Thoracic aorta (tissue), 2 donors: ENCODE results near the gene MIGA2. TPM values are rescaled to one million over a fixed set of nuclear protein-coding genes. Genes with fewer than 3 reads are reported as not detected.

Source experiments
- ATAC-seq: fragments of 150-250 bp; one replicate; pipeline ENCODE4 v1.8.0; 2017; ENCODE audit warnings: low read depth; ENCODE audit not compliant: insufficient number of reproducible peaks, low FRiP score
- DNase-seq: peaks from one replicate; pipeline ENCODE4 v3.0.0-alpha.2; 2020; ENCODE audit warnings: low spot score
- H3K27ac ChIP-seq, 2 donors: fragments of 200-600 bp; sonication (generic); 1 replicate in 1 of 2; 2 replicates in 1 of 2; pipeline ENCODE4 v1.5.1; 2016; ENCODE audit warnings: mild to moderate bottlenecking in 2 of 2, moderate library complexity in 2 of 2
- H3K27me3 ChIP-seq: fragments of 200-600 bp; sonication (generic); replicated peaks from 2 replicates; pipeline ENCODE4 v1.6.0; 2016; ENCODE audit warnings: mild to moderate bottlenecking; ENCODE audit not compliant: insufficient read depth
- H3K36me3 ChIP-seq: fragments of 200-600 bp; sonication (generic); one replicate; pipeline ENCODE4 v1.5.1; 2016
- H3K4me1 ChIP-seq, 2 donors: fragments of 200-600 bp; sonication (generic); 1 replicate in 1 of 2; 2 replicates in 1 of 2; pipeline versions ENCODE4 v1.5.1 to v1.6.0; 2016; ENCODE audit warnings: low read depth in 2 of 2, mild to moderate bottlenecking in 1 of 2; ENCODE audit not compliant: control insufficient read depth in 1 of 2
- H3K4me3 ChIP-seq: fragments of 200-600 bp; sonication (generic); 2 replicates; pipeline ENCODE4 v1.5.1; 2016; ENCODE audit warnings: mild to moderate bottlenecking
- H3K9me3 ChIP-seq: fragments of 200-600 bp; sonication (generic); 2 replicates; pipeline ENCODE4 v1.5.1; 2016
- CTCF ChIP-seq: fragments of 200-600 bp; sonication (generic); IDR thresholded peaks from one replicate; pipeline ENCODE4 v1.5.1; 2019; ENCODE audit warnings: antibody characterized with exemption
- total RNA-seq, 2 donors: library from RNA; depleted of rRNA; stranded (reverse); fragments of >200 nt; gene quantifications; one replicate each; pipeline versions ENCODE4 v1.1.0 to v1.2.3, GENCODE V29; 2016

MIGA2 gene
- total RNA-seq, 2 donors from 2014 or later: 30.3 to 31.3 TPM

- Histone ChIP-seq H3K4me3 (no peak overlapping the region), H3K36me3 (peaks cover 37% of the 10 kb centered on the region), H3K27ac (no peak overlapping the region), H3K9me3 (no peaks in the 10 kb centered on the region), H3K27me3 (no peaks in the 10 kb centered on the region), H3K4me1 (no peaks in the 10 kb centered on the region)
- TF ChIP-seq CTCF: no peak
- no peak for ATAC-seq
- DNase-seq: no peak
Measured at GRCh38 chr9:129014608-129015007, 21.8 kb upstream of the MIGA2 start.

GRCh38 chr9:129021091-129021490, 15.3 kb upstream of the MIGA2 start:
- ATAC-seq: no peak

DNA sequence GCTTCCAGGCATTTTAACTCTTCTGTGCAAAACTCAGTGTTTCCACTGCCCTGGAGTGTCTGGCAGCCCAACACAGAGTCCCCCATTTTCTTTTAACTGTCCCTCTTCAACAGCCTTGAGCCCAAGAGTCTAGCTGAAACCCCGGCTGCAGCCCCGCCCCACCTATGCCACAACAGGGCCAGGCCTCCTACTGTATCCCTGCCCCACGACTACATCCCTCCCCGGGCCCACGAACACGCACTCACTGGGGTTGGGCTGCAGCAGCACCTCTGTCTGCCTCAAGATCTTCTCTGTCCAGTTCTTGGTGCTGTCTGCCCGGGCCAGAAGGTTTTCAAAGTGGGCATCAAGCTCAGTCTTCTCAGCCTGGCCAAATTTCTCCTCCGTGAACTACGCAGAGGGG, 14.4 kb upstream of the MIGA2 start:
- H3K4me3 ChIP-seq: no peak overlapping the region
- no peaks in the 10 kb centered on the region for H3K9me3 ChIP-seq
- H3K36me3 ChIP-seq: no peaks in the 10 kb centered on the region
- peak overlapping the region; percentile 58 to 69 for H3K27ac ChIP-seq
- DNase-seq (no peak), ATAC-seq (no peak)
- no peaks in the 10 kb centered on the region for H3K27me3 ChIP-seq
- TF ChIP-seq CTCF: no peak
- H3K4me1 ChIP-seq: peaks cover 11 to 36% of the 10 kb centered on the region in 2 donors

More at GRCh38 chr9:129021091-129021490, 15.3 kb upstream of the MIGA2 start:
- DNase-seq: no peak
- no peak overlapping the region for H3K4me3 ChIP-seq
- H3K36me3 ChIP-seq: no peaks in the 10 kb centered on the region
- H3K9me3 ChIP-seq: no peaks in the 10 kb centered on the region
- H3K27ac ChIP-seq: no peak overlapping the region
- no peaks in the 10 kb centered on the region for H3K27me3 ChIP-seq
- peaks cover 6 to 27% of the 10 kb centered on the region in 2 donors for H3K4me1 ChIP-seq
- TF ChIP-seq CTCF: no peak

GRCh38 chr9:129023036-129023907, 13.2 kb upstream of the MIGA2 start:
- Histone ChIP-seq H3K36me3 (no peaks in the 10 kb centered on the region), H3K27me3 (no peaks in the 10 kb centered on the region), H3K27ac (peak overlapping the region; percentile 58 to 69), H3K9me3 (no peaks in the 10 kb centered on the region), H3K4me1 (peaks cover 15 to 43% of the 10 kb centered on the region in 2 donors), H3K4me3 (no peak overlapping the region)
- DNase-seq (no peak), ATAC-seq (no peak)
- TF ChIP-seq CTCF: no peak

GRCh38 chr9:129023908-129024233, 12.6 kb upstream of the MIGA2 start:
- no peak for DNase-seq
- no peaks in the 10 kb centered on the region for H3K9me3 ChIP-seq
- no peak overlapping the region for H3K4me3 ChIP-seq
- H3K27me3 ChIP-seq: no peaks in the 10 kb centered on the region
- peak overlapping the region; percentile 58 to 69 for H3K27ac ChIP-seq
- peaks cover 15 to 45% of the 10 kb centered on the region in 2 donors for H3K4me1 ChIP-seq
- TF ChIP-seq CTCF: no peak
- H3K36me3 ChIP-seq: no peaks in the 10 kb centered on the region
- no peak for ATAC-seq
